Measurements from ENCODE around the gene LMBR1L.

The LMBR1L gene

GRCh38 chr12:49051373-49051764, 59.3 kb downstream of the LMBR1L start:
- DNase-seq, result no peak

GRCh38 chr12:49050507-49051372, 59.9 kb downstream of the LMBR1L start:
- no peak for DNase-seq

GRCh38 chr12:49049566-49050224, 61.0 kb downstream of the LMBR1L start:
- DNase-seq, result peak; percentile 37

GRCh38 chr12:49048953-49049352, 61.7 kb downstream of the LMBR1L start:
- DNase-seq, result no peak

Measured in fibroblast of skin of abdomen (primary cell).